Heart left ventricle (tissue), 16 donors: ENCODE data around the gene EMILIN3. TPM values are rescaled to one million over a fixed set of nuclear protein-coding genes. Genes with fewer than 3 reads are reported as not detected.
A peak's percentile ranks its signal among the peaks of the same experiment; 100 is the strongest.

Experiments used
- ATAC-seq, 4 donors: fragments of 200-7000 bp; cut with Tn5 transposase; one replicate each; pipeline ENCODE4 v1.9.1; 2020 to 2022; ENCODE audit warnings: moderate library complexity in 4 of 4, mild to moderate bottlenecking in 3 of 4, moderate number of reproducible peaks in 1 of 4
- DNase-seq, 5 donors: peaks; one replicate each; pipeline ENCODE4 v3.0.0-alpha.2; 2020
- H3K27ac ChIP-seq, 12 donors: fragments of 200-600 bp; sonication (generic) in 4 of 12; one replicate each; pipeline versions ENCODE4 v1.5.0 to v1.8.0; 2016 to 2022; ENCODE audit warnings: mild to moderate bottlenecking in 2 of 12
- H3K27me3 ChIP-seq, 9 donors: fragments of 200-600 bp; sonication (generic) in 2 of 9; one replicate each; pipeline versions ENCODE4 v1.5.1 to v1.8.0; 2016 to 2022; ENCODE audit warnings: mild to moderate bottlenecking in 3 of 9
- H3K36me3 ChIP-seq, 9 donors: fragments of 200-600 bp; sonication (generic) in 2 of 9; one replicate each; pipeline versions ENCODE4 v1.5.0 to v1.8.0; 2018 to 2022; ENCODE audit warnings: mild to moderate bottlenecking in 2 of 9
- H3K4me1 ChIP-seq, 12 donors: fragments of 200-600 bp; sonication (generic) in 4 of 12; one replicate each; pipeline versions ENCODE4 v1.5.0 to v1.8.0; 2016 to 2022; ENCODE audit warnings: mild to moderate bottlenecking in 3 of 12
- H3K4me3 ChIP-seq, 12 donors: fragments of 200-600 bp; sonication (generic) in 4 of 12; one replicate each; pipeline versions ENCODE4 v1.5.0 to v1.8.0; 2017 to 2022; ENCODE audit warnings: mild to moderate bottlenecking in 9 of 12, moderate library complexity in 4 of 12
- H3K9me3 ChIP-seq, 12 donors: fragments of 200-600 bp; sonication (generic) in 4 of 12; one replicate each; pipeline versions ENCODE4 v1.5.0 to v1.8.0; 2016 to 2022; ENCODE audit warnings: mild to moderate bottlenecking in 1 of 12
- CTCF ChIP-seq, 12 donors: fragments of 200-600 bp; sonication (generic) in 4 of 12; IDR thresholded peaks; one replicate each; pipeline versions ENCODE4 v1.5.0 to v1.8.0; 2018 to 2022; ENCODE audit warnings: antibody characterized with exemption in 12 of 12, mild to moderate bottlenecking in 5 of 12
- POLR2A ChIP-seq, 2 donors: fragments of 450-650 bp; IDR thresholded peaks; one replicate each; pipeline ENCODE4 v1.6.1; 2017; ENCODE audit warnings: antibody characterized with exemption in 2 of 2, mild to moderate bottlenecking in 2 of 2, moderate library complexity in 2 of 2
- WGBS, 4 donors: extraction: QIAGEN DNeasy Blood & Tissue Kit in 2 of 4; methylation state at CpG; one replicate each; pipeline versions ENCODE4 v1.1.5 to v1.1.7; 2013 to 2018; 5-methylcytosine and 5-hydroxymethylcytosine counted together
- intact Hi-C, 10 donors: fragments of 100-400 bp; cut with DNase I; formaldehyde crosslinking; loops; one replicate each; pipeline versions ENCODE4 v1.11.1 to v1.14.2; 2022
- polyA plus RNA-seq, 2 donors: library from polyadenylated mRNA; stranded (reverse); fragments of 200-250 nt; gene quantifications; one replicate each; pipeline ENCODE4 v1.2.3, GENCODE V29; 2013
- total RNA-seq, 9 donors: library from RNA; depleted of rRNA in 2 of 9; stranded (reverse); fragments of >200 nt in 2 of 9; fragmentation: NEBNext Ultra II Directional in 3 of 9; extraction: Animal tissue kit (Norgen Biotek cat#: 25700) in 3 of 9; gene quantifications; one replicate each; pipeline versions ENCODE4 v1.1.0 to v1.2.4, GENCODE V29; 2016 to 2023
- donor health status: ischemic (EF 13 %, LVEDD 7.1; RV severe dilation, severe dysfunction).
- donor health status: healthy with polysubstance abuse.
- donor health status: DM: no; HTN: yes; CAD: no.
- donor health status: DM: no; HTN: no; CAD: no.
- donor health status: ischemic (EF 25% LVEDD 6.9; RV normal size, moderate dysfunction).
- donor health status: ischemic (EF 25% LVEDD 5.7; RV mildly dilated, moderate dysfunction).
- donor health status: healthy.
- donor health status: DM: yes; HTN: yes; CAD: no.
- donor health status: ischemic (EF 35%, LVEDD 5.7; RV mildly dilated, moderate dysfunction).
- donor health status: nonischemic (EF 11% LVEDD 7.7; RV severe dilation, severe dysfunction).
- donor health status: DM: yes; HTN: yes; CAD: no.
- donor health status: PGD.
- donor health status: ischemic (EF 29% LVEDD 5.4; RV normal size, mild dysfunction).
- donor health status: nonischemic (EF 23%, LVEDD 6.1; RV moderate dilation, normal function).

The EMILIN3 gene
- total and polyA plus RNA-seq, 11 donors: 0.24 to 9.3 (median 2.2) TPM

GRCh38 chr20:41412324-41413120, 45.9 kb upstream of the EMILIN3 start:
- no peak for ATAC-seq
- H3K4me3 ChIP-seq: no peak overlapping the region
- no peaks in the 10 kb centered on the region for H3K9me3 ChIP-seq
- intact Hi-C loops: loop anchor here in 6 of 10 donors (5.0 to 10.0 kb wide), 3 partner anchors 238 to 278 kb away; partner anchors contain the start of gene PLCG1 (in 1 of the 6)
- DNase-seq: no peak
- WGBS, 4 donors: 94 to 97% (median 95%) methylated on average over 12 of the region's 12 CpGs
- peak overlapping the region in 10 of 12 donors; percentile 67 to 89 (median 76) for H3K27ac ChIP-seq
- H3K27me3 ChIP-seq: no peaks in the 10 kb centered on the region
- H3K36me3 ChIP-seq: peaks cover 0 to 92% (median 69%) of the 10 kb centered on the region in 9 donors
- H3K4me1 ChIP-seq: peaks cover 3 to 45% (median 25%) of the 10 kb centered on the region in 12 donors
- TF ChIP-seq CTCF (IDR thresholded peaks at IDR 0.05): no peak
- no peak for TF ChIP-seq POLR2A (IDR thresholded peaks at IDR 0.05)

DNA sequence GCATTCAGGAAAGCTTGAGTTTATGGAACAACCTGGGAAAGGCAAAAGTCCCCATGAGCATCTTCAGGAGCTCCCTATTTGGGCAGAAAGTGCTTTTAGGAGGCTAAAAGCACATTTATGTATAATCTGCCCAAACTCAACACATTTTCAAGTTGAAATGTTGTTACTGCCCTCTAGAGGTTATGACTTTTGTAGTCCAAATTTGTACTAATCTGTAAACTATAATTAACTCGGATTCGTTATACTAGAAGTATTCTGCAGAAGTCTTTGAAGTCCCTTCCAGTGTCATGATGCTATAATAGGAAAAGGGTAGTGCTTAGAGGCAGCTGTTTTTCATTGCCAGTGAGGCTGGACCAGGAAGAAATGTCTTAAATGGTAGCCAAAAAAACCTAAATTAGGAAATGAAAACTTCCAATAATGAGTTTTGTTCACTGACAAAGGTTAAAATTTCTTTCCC, 44.8 kb upstream of the EMILIN3 start:
- no peaks in the 10 kb centered on the region for H3K27me3 ChIP-seq
- WGBS, 4 donors: 2 to 10% (median 6%) methylated on average over 2 of the region's 2 CpGs
- H3K27ac ChIP-seq: peak overlapping the region; percentile 67 to 89 (median 73)
- H3K4me3 ChIP-seq: no peak overlapping the region
- DNase-seq: no peak
- no peaks in the 10 kb centered on the region for H3K9me3 ChIP-seq
- H3K36me3 ChIP-seq: peaks cover 0 to 92% (median 67%) of the 10 kb centered on the region in 9 donors
- peak; percentile 30 to 68 (median 58) for TF ChIP-seq CTCF (IDR thresholded peaks at IDR 0.05)
- no peak for TF ChIP-seq POLR2A (IDR thresholded peaks at IDR 0.05)
- intact Hi-C loops: loop anchor here in 8 of 10 donors (2.0 to 10.0 kb wide), 5 partner anchors 71 to 277 kb away; partner anchors contain the start of genes LPIN3 (in 4 of the 8) and PLCG1 (in 1 of the 8)
- ATAC-seq: peak; percentile 69 to 87 (median 78)
- H3K4me1 ChIP-seq: peaks cover 3 to 55% (median 28%) of the 10 kb centered on the region in 12 donors

GRCh38 chr20:41408986-41409385, 42.4 kb upstream of the EMILIN3 start:
- intact Hi-C loops: loop anchor here in 8 of 10 donors (2.0 to 10.0 kb wide), 10 partner anchors 42 to 274 kb away; partner anchors contain the start of genes LPIN3 (in 3 of the 8), PLCG1 (in 2 of the 8) and EMILIN3 (in 1 of the 8)
- DNase-seq (peak in 3 of 5 donors; percentile 43 to 52 (median 46)), ATAC-seq (peak in 3 of 4 donors; percentile 20 to 41 (median 24))
- peaks cover 3 to 67% (median 35%) of the 10 kb centered on the region in 12 donors for H3K4me1 ChIP-seq
- H3K9me3 ChIP-seq: no peaks in the 10 kb centered on the region
- H3K27me3 ChIP-seq: no peaks in the 10 kb centered on the region
- H3K27ac ChIP-seq: peak overlapping the region in 3 of 12 donors; percentile 12 to 20 (median 12)
- no peak overlapping the region for H3K4me3 ChIP-seq
- TF ChIP-seq POLR2A (IDR thresholded peaks at IDR 0.05): no peak
- no peak for TF ChIP-seq CTCF (IDR thresholded peaks at IDR 0.05)
- H3K36me3 ChIP-seq: peaks cover 0 to 92% (median 62%) of the 10 kb centered on the region in 9 donors
- WGBS, 4 donors: 37 to 59% (median 48%) methylated on average over 2 to 9 of the region's 9 CpGs
